ENCODE results near the gene GPR150. TPM values are rescaled to one million over a fixed set of nuclear protein-coding genes. Genes with fewer than 3 reads are reported as not detected.

Gene GPR150
- total and polyA plus RNA-seq, 2 of the 13 experiments (the other 11 are each of a cell fraction or from before 2014, with no cell fraction given) = 0.03 TPM; not detected in 1

- no peak for TF ChIP-seq ATAD3A (CRISPR knock-in tag; IDR thresholded peaks at IDR 0.05)
- 0 out of 2 replicates have a peak, but pooled peaks have one; percentile 63 for TF ChIP-seq ZSCAN30 (CRISPR knock-in tag; IDR thresholded peaks at IDR 0.05)
- TF ChIP-seq, protein P1, sequence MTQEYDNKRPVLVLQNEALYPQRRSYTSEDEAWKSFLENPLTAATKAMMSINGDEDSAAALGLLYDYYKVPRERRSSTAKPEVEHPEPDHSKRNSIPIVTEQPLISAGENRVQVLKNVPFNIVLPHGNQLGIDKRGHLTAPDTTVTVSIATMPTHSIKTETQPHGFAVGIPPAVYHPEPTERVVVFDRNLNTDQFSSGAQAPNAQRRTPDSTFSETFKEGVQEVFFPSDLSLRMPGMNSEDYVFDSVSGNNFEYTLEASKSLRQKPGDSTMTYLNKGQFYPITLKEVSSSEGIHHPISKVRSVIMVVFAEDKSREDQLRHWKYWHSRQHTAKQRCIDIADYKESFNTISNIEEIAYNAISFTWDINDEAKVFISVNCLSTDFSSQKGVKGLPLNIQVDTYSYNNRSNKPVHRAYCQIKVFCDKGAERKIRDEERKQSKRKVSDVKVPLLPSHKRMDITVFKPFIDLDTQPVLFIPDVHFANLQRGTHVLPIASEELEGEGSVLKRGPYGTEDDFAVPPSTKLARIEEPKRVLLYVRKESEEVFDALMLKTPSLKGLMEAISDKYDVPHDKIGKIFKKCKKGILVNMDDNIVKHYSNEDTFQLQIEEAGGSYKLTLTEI (CRISPR knock-in tag; conservative IDR thresholded peaks at IDR 0.05) = no peak
- TF ChIP-seq, protein P2, sequence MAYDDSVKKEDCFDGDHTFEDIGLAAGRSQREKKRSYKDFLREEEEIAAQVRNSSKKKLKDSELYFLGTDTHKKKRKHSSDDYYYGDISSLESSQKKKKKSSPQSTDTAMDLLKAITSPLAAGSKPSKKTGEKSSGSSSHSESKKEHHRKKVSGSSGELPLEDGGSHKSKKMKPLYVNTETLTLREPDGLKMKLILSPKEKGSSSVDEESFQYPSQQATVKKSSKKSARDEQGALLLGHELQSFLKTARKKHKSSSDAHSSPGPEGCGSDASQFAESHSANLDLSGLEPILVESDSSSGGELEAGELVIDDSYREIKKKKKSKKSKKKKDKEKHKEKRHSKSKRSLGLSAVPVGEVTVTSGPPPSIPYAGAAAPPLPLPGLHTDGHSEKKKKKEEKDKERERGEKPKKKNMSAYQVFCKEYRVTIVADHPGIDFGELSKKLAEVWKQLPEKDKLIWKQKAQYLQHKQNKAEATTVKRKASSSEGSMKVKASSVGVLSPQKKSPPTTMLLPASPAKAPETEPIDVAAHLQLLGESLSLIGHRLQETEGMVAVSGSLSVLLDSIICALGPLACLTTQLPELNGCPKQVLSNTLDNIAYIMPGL (CRISPR knock-in tag; IDR thresholded peaks at IDR 0.05; ENCODE audit: borderline replicate concordance in 1 of 2, low read depth in 1 of 2) = peak; percentile 61 to 66; a peak in 3 of 4 replicates
- 0 out of 2 replicates have a peak, but pooled peaks have one; percentile 30 for TF ChIP-seq ZNF510 (CRISPR knock-in tag; IDR thresholded peaks at IDR 0.05; ENCODE audit: low read depth)
- TF ChIP-seq ZNF264 (CRISPR knock-in tag; IDR thresholded peaks at IDR 0.05) = peak; percentile 78; the same call in 1 of the 2 replicates
- peak; percentile 77 for TF ChIP-seq HOXA5 (CRISPR knock-in tag; IDR thresholded peaks at IDR 0.05)
- TF ChIP-seq ZSCAN29 (CRISPR knock-in tag; conservative IDR thresholded peaks at IDR 0.05) = no peak
- peak; percentile 73 for TF ChIP-seq PHF20 (CRISPR knock-in tag; IDR thresholded peaks at IDR 0.05)
- TF ChIP-seq, protein P3, sequence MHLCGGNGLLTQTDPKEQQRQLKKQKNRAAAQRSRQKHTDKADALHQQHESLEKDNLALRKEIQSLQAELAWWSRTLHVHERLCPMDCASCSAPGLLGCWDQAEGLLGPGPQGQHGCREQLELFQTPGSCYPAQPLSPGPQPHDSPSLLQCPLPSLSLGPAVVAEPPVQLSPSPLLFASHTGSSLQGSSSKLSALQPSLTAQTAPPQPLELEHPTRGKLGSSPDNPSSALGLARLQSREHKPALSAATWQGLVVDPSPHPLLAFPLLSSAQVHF (CRISPR knock-in tag; IDR thresholded peaks at IDR 0.05) = 0 out of 2 replicates have a peak, but pooled peaks have one; percentile 51
- peak; percentile 84 for TF ChIP-seq MNT (IDR thresholded peaks at IDR 0.05)
- peak; percentile 52; the same call in 1 of the 2 replicates for TF ChIP-seq ZNF121 (CRISPR knock-in tag; IDR thresholded peaks at IDR 0.05)
- TF ChIP-seq NFKB2 (CRISPR knock-in tag; IDR thresholded peaks at IDR 0.05; ENCODE audit: borderline replicate concordance) = peak; percentile 80; the same call in 1 of the 2 replicates
- TF ChIP-seq ZNF781 (CRISPR knock-in tag; IDR thresholded peaks at IDR 0.05; ENCODE audit: borderline replicate concordance, not compliant biosample characterization) = peak; percentile 73
- TF ChIP-seq ZNF17 (CRISPR knock-in tag; IDR thresholded peaks at IDR 0.05) = no peak
- TF ChIP-seq ZFP1 (CRISPR knock-in tag; IDR thresholded peaks at IDR 0.05) = peak; percentile 75; the same call in 1 of the 2 replicates
- 0 out of 2 replicates have a peak, but pooled peaks have one; percentile 42 for TF ChIP-seq TBX3 (IDR thresholded peaks at IDR 0.05; ENCODE audit: borderline replicate concordance)
- TF ChIP-seq, protein P4, sequence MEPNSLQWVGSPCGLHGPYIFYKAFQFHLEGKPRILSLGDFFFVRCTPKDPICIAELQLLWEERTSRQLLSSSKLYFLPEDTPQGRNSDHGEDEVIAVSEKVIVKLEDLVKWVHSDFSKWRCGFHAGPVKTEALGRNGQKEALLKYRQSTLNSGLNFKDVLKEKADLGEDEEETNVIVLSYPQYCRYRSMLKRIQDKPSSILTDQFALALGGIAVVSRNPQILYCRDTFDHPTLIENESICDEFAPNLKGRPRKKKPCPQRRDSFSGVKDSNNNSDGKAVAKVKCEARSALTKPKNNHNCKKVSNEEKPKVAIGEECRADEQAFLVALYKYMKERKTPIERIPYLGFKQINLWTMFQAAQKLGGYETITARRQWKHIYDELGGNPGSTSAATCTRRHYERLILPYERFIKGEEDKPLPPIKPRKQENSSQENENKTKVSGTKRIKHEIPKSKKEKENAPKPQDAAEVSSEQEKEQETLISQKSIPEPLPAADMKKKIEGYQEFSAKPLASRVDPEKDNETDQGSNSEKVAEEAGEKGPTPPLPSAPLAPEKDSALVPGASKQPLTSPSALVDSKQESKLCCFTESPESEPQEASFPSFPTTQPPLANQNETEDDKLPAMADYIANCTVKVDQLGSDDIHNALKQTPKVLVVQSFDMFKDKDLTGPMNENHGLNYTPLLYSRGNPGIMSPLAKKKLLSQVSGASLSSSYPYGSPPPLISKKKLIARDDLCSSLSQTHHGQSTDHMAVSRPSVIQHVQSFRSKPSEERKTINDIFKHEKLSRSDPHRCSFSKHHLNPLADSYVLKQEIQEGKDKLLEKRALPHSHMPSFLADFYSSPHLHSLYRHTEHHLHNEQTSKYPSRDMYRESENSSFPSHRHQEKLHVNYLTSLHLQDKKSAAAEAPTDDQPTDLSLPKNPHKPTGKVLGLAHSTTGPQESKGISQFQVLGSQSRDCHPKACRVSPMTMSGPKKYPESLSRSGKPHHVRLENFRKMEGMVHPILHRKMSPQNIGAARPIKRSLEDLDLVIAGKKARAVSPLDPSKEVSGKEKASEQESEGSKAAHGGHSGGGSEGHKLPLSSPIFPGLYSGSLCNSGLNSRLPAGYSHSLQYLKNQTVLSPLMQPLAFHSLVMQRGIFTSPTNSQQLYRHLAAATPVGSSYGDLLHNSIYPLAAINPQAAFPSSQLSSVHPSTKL (CRISPR knock-in tag; IDR thresholded peaks at IDR 0.05) = peak; percentile 90
These were observed 26.9 kb downstream of the GPR150 start, which contains the start of gene RFESD (continued) for GRCh38 chr5:95646569-95647431.
